Right ventricle myocardium inferior (tissue), 1 donor: Measurements from ENCODE around the gene TMEM258. TPM values are rescaled to one million over a fixed set of nuclear protein-coding genes. Genes with fewer than 3 reads are reported as not detected.

Experiments
- ATAC-seq: fragments of 200-7000 bp; cut with Tn5 transposase; one replicate; pipeline ENCODE4 v1.9.1; 2020; ENCODE audit warnings: mild to moderate bottlenecking, moderate library complexity
- DNase-seq: peaks from one replicate; pipeline ENCODE4 v3.0.0; 2021; ENCODE audit errors: missing footprints
- intact Hi-C: fragments of 100-400 bp; cut with DNase I; formaldehyde crosslinking; loops from one replicate; pipeline ENCODE4 v1.11.0; 2022
- total RNA-seq: library from RNA; stranded (reverse); fragmentation: NEBNext Ultra II Directional; extraction: Animal tissue kit (Norgen Biotek cat#: 25700); gene quantifications from one replicate; pipeline ENCODE4 v1.2.1, GENCODE V29; 2021
- donor health status: DM: no; HTN: yes; CAD: no; lungs with severe emphysema.

Gene TMEM258
- total RNA-seq, 1 donor from 2014 or later: 130 TPM

GRCh38 chr11:61827571-61828378 is 35.4 kb upstream of the TMEM258 start, which contains the start of gene FADS2:
Gene FADS2, plus strand, starts transcription at chr11:61828300. Its CDS starts 91 bp downstream, at chr11:61828391.
- ATAC-seq: peak; percentile 87
- peak; percentile 94 for DNase-seq
- intact Hi-C loops: loop anchor here (5.0 kb wide), 1 partner anchor 35 kb away; no protein-coding TSS in a partner anchor

GRCh38 chr11:61826930-61827570 is 34.7 kb upstream of the TMEM258 start:
- intact Hi-C loops: loop anchor here (5.0 kb wide), 1 partner anchor 35 kb away; no protein-coding TSS in a partner anchor
- ATAC-seq (peak; percentile 6), DNase-seq (peak; percentile 41)

GRCh38 chr11:61820174-61820573 is 27.8 kb upstream of the TMEM258 start:
- DNase-seq (no peak), ATAC-seq (no peak)
- intact Hi-C loops: no loop called here

- intact Hi-C loops: loop anchor here (5.0 kb wide), 4 partner anchors 35 to 290 kb away; partner anchors contain the start of genes FADS3 and FTH1
- DNase-seq: no peak
- ATAC-seq: no peak
These were observed 25.2 kb upstream of the TMEM258 start for GRCh38 chr11:61817471-61818202.

GRCh38 chr11:61816736-61817455 is 24.5 kb upstream of the TMEM258 start, which contains the start of gene FADS1:
Gene FADS1, minus strand, starts transcription at chr11:61817003. Its CDS starts 74 bp downstream, at chr11:61816929.
- DNase-seq (peak; percentile 95), ATAC-seq (peak; percentile 53)
- intact Hi-C loops: loop anchor here (5.0 kb wide), 4 partner anchors 35 to 290 kb away; partner anchors contain the start of genes FADS3 and FTH1

GRCh38 chr11:61815790-61816735 is 23.7 kb upstream of the TMEM258 start:
- ATAC-seq (peak; percentile 44), DNase-seq (peak; percentile 85)
- intact Hi-C loops: loop anchor here (5.0 kb wide), 4 partner anchors 36 to 291 kb away; partner anchors contain the start of genes FADS3 and FTH1

GRCh38 chr11:61814958-61815789 is 22.8 kb upstream of the TMEM258 start:
- peak; percentile 97 for DNase-seq
- peak; percentile 97 for ATAC-seq
- intact Hi-C loops: loop anchor here (5.0 kb wide), 4 partner anchors 37 to 292 kb away; partner anchors contain the start of genes FADS3 and FTH1

- ATAC-seq (no peak), DNase-seq (no peak)
- intact Hi-C loops: no loop called here
These were observed 22.0 kb upstream of the TMEM258 start for GRCh38 chr11:61814247-61814957.

GRCh38 chr11:61812736-61813411 is 20.5 kb upstream of the TMEM258 start:
- DNase-seq (no peak), ATAC-seq (no peak)
- intact Hi-C loops: no loop called here

- DNase-seq (no peak), ATAC-seq (no peak)
- intact Hi-C loops: no loop called here
These were observed 19.4 kb upstream of the TMEM258 start for GRCh38 chr11:61811831-61812230.

- DNase-seq: no peak
- intact Hi-C loops: no loop called here
- no peak for ATAC-seq
These were observed 18.3 kb upstream of the TMEM258 start for GRCh38 chr11:61810671-61811175.

GRCh38 chr11:61806785-61807184 is 14.4 kb upstream of the TMEM258 start:
- intact Hi-C loops: no loop called here
- ATAC-seq: no peak
- no peak for DNase-seq

- no peak for ATAC-seq
- DNase-seq: no peak
- intact Hi-C loops: no loop called here
These were observed 12.7 kb upstream of the TMEM258 start for GRCh38 chr11:61805146-61805545.

GRCh38 chr11:61803889-61804647 is 11.7 kb upstream of the TMEM258 start:
- DNase-seq (no peak), ATAC-seq (no peak)
- intact Hi-C loops: no loop called here
